Muscle layer of duodenum (tissue), 2 donors: ENCODE results near the gene VAC14.
"Not testable (repeated sequence)": the region's sequence is repeated elsewhere in the genome, so short reads cannot be mapped to it uniquely, and the experiment has no call there.

Source experiments
- H3K27ac ChIP-seq: one replicate; pipeline ENCODE4 v1.7.0; 2013; ENCODE audit warnings: mild to moderate bottlenecking, low read length
- H3K27me3 ChIP-seq: one replicate; pipeline ENCODE4 v1.7.0; 2013; ENCODE audit warnings: low read depth, mild to moderate bottlenecking, control low read depth, low read length
- H3K36me3 ChIP-seq, 2 donors: one replicate each; pipeline ENCODE4 v1.7.0; 2013; ENCODE audit warnings: low read length in 2 of 2, control low read depth in 1 of 2, mild to moderate bottlenecking in 1 of 2; ENCODE audit not compliant: insufficient read depth in 2 of 2, control insufficient read depth in 1 of 2
- H3K4me1 ChIP-seq, 2 donors: one replicate each; pipeline ENCODE4 v1.7.0; 2013; ENCODE audit warnings: low read length in 2 of 2, mild to moderate bottlenecking in 2 of 2, control low read depth in 1 of 2, moderate library complexity in 1 of 2; ENCODE audit not compliant: insufficient read depth in 2 of 2, control insufficient read depth in 1 of 2
- H3K4me3 ChIP-seq, 2 donors: one replicate each; pipeline ENCODE4 v1.7.0; 2013; ENCODE audit warnings: low read length in 2 of 2, low read depth in 1 of 2, mild to moderate bottlenecking in 1 of 2
- H3K9me3 ChIP-seq, 2 donors: one replicate each; pipeline ENCODE4 v1.7.0; 2013; ENCODE audit warnings: low read length in 2 of 2, control low read depth in 1 of 2, mild to moderate bottlenecking in 1 of 2; ENCODE audit not compliant: control insufficient read depth in 1 of 2
- donor health status: healthy.

The VAC14 gene

DNA sequence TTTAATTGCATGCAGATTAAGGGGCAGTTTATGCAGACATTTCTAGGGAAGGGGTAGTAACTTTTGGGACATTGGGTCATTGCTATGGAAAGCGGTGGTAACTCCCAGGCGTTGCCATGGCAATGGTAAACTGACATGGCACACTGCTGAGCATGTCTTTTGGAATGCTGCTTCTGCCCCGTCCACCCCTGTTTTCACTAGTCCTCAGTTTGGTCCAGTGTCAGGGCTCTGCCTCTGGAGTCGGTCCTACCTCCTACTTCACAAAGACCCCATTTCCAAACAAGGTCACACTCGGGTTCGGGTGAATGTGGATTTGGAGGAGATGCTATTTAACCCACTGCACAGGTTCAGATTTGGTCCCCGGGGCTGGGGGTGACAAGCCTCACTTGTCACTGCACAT is 151.7 kb downstream of the VAC14 start:
- Histone ChIP-seq H3K9me3 (no peaks in the 10 kb centered on the region), H3K4me1 (peaks cover 0 to 5% of the 10 kb centered on the region in 2 donors), H3K27ac (no peak overlapping the region), H3K4me3 (no peak overlapping the region), H3K27me3 (no peaks in the 10 kb centered on the region), H3K36me3 (no peaks in the 10 kb centered on the region)

DNA sequence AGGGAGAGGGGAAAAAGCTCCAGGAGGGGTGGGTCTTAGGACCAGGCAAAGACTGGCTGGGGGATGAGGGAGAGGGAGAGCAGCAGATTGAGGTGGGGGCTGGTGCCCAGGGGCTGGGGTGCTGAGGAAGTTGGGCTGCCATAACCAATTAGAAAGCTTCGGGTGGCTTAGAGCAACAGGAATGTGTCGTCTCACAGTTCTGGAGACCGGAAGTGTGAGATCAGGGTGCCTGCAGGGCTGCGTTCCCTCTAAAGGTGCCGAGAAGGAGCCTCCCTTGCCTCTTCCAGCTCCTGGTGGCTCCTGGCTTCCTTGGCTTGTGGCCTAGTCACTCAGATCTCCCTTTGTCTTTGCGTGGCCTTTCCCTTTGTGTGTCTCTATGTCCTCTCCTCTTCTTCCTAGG is 152.4 kb downstream of the VAC14 start:
- Histone ChIP-seq H3K27me3 (no peaks in the 10 kb centered on the region), H3K27ac (no peak overlapping the region), H3K36me3 (no peaks in the 10 kb centered on the region), H3K4me1 (no peaks in the 10 kb centered on the region), H3K9me3 (no peaks in the 10 kb centered on the region), H3K4me3 (no peak overlapping the region)

DNA sequence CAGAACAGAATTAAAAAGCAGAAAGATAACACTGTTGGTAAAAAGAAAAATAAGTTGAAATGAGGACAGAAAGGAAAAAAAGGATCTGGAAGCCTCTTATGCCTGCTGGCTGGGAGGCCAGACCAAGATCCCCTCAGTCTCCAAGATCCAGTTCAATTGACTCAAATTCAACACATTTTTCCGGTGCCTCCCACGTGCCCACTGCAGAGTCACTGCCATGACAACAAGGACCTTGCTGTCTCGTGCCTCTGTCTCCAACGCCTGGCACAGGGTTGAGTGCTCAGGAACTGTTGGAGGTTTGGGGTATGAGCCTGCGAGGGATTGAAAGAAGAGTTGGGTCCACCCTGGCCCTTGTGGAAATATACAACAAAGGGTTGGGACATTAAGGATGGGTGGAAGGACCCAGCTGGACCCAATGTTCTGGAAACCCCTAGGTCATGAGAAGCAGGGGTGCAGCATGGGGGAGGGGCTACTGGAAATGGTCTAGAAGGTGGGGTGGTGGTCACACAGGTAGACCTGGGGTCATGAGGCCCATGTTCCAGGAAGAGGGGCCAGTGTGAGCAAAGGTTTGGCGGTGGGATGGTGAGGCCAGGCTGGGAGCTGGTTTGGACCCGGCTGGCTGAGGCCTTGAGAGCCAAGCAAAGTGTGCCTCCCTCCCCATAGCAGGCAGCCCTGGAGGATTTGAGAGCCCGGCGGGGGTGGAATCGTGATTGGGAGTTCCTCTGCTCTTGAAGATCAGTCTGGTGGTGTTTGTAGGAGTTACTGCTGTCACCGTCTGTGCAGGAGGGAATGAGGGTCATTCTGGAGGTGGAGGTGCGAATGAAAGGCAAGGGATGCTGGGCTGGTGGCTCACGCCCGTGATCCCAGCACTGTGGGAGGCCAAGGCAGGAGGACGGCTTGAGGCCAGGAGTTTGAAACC is 153.3 kb downstream of the VAC14 start:
- Histone ChIP-seq H3K36me3 (no peaks in the 10 kb centered on the region), H3K9me3 (no peaks in the 10 kb centered on the region), H3K27ac (no peak overlapping the region), H3K27me3 (no peaks in the 10 kb centered on the region), H3K4me1 (no peaks in the 10 kb centered on the region), H3K4me3 (no peak overlapping the region)

DNA sequence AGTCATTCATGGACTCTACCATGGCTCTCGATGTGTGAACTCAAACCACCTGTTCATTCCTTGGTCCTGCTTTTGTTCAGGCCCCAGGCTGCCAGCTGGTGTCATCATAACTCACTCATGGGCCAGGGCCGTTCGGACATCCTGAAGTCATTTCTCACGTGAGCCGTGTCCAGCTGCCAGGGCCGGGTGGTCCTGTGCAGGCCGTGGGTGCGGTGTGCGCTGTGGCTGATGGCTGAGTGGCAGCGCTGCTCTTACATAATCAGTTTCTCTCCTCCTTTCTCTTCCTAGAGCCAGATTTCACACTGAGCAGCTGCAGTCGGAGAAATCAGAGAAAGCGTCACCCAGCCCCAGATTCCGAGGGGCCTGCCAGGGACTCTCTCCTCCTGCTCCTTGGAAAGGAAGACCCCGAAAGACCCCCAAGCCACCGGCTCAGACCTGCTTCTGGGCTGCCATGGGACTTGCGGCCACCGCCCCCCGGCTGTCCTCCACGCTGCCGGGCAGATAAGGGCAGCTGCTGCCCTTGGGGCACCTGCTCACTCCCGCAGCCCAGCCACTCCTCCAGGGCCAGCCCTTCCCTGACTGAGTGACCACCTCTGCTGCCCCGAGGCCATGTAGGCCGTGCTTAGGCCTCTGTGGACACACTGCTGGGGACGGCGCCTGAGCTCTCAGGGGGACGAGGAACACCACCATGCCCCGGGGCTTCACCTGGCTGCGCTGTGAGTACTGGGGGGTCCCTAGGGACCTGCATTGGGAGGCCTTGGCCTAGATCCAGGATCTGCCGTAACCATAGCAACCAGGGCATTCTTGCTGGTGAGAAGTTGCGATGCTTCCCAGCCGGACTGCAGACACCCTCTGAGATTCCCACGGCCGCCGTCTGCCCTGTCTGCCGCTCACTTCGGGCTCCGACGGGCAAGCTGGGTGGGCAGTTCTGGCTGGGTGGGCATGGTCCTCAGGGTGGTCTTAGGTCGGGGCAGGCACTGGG is 154.4 kb downstream of the VAC14 start, which contains the start of gene IL34:
Gene IL34 (plus strand): TSS at position 300 of the 982 bp plus-strand sequence. CDS start 389 bp downstream, at position 689.
- no peak within 1 kb of the TSS for H3K27ac ChIP-seq

DNA sequence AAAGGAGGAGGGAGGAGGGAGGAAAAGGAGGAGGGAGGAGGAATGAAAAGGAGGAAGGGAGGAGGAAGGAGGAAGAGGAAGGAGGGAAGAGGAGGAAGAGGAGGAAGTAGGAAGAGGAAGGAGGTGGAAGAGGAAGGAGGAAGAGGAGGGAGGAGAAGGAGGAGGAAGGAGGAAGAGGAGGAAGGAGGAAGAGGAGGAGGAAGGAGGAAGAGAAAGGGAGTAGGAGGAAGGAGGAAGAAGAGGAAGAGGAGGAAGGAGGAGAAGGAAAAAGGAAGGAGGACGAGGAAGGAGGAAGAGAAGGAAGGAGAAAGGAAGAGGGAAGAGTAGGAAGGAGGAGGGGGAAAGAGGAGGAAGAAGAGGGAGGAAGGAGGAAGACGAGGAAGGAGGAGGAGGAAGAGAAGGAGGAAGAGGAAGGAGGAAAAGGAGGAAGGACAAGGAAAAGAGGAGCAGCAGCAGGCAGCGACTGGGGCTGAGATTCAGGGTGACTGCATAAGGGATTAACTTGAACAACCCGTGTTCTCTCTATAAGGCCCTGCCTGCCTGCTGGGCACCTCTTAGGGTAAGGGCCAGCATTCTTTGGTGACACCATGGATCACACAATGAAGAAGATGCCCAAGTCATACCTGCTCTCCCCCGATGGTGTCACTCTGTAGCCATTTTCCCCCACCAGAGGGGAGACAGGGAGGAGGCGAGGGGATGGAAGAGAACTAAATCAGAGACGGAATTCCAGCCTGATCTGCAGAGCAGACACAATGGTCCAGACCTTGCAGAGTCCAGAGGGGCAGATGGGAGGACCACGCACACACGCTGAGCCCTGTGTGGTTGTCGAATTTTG is 156.0 kb downstream of the VAC14 start:
- Histone ChIP-seq H3K4me1 (no peaks in the 10 kb centered on the region), H3K9me3 (no peaks in the 10 kb centered on the region), H3K36me3 (no peaks in the 10 kb centered on the region), H3K27me3 (no peaks in the 10 kb centered on the region), H3K27ac (no peak overlapping the region), H3K4me3 (no peak overlapping the region)

More for the DNA sequence above, 154.4 kb downstream of the VAC14 start, which contains the start of gene IL34:
- H3K27me3 ChIP-seq = no peaks in the 10 kb centered on the region
- H3K9me3 ChIP-seq = no peaks in the 10 kb centered on the region
- no peak within 1 kb of the TSS for H3K4me3 ChIP-seq
- H3K36me3 ChIP-seq = no peaks in the 10 kb centered on the region
- no peaks in the 10 kb centered on the region for H3K4me1 ChIP-seq

DNA sequence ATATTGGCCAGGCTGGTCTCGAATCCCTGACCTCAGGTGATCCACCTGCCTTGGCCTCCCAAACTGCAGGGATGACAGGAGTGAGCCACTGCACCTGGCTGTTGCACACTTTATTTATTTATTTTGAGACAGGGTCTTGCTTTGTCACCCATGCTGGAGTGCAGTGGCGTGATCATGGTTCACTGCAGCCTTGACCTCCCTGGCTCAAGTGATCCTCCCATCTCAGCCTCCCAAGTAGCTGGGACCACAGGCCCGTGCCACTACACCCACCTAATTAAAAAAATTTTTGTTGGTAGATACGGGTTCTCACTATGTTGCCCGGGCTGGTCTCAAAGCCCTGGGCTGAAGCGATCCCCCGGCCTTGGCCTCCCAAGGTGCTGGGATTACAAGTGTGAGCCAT is 157.7 kb downstream of the VAC14 start:
- not testable (repeated sequence) for H3K27me3 ChIP-seq, H3K9me3 ChIP-seq, H3K27ac ChIP-seq, H3K4me1 ChIP-seq, H3K4me3 ChIP-seq, H3K36me3 ChIP-seq

- no peaks in the 10 kb centered on the region for H3K27me3 ChIP-seq
- no peak overlapping the region for H3K4me3 ChIP-seq
- no peaks in the 10 kb centered on the region for H3K36me3 ChIP-seq
- H3K9me3 ChIP-seq = no peaks in the 10 kb centered on the region
- no peak overlapping the region for H3K27ac ChIP-seq
- H3K4me1 ChIP-seq = peaks cover 5 to 9% of the 10 kb centered on the region in 2 donors
Measured at GRCh38 chr16:70642633-70643032, 158.3 kb downstream of the VAC14 start.

- H3K4me3 ChIP-seq = no peak overlapping the region
- H3K4me1 ChIP-seq = peaks cover 5 to 9% of the 10 kb centered on the region in 2 donors
- H3K27ac ChIP-seq = no peak overlapping the region
- no peaks in the 10 kb centered on the region for H3K9me3 ChIP-seq
- no peaks in the 10 kb centered on the region for H3K27me3 ChIP-seq
- no peaks in the 10 kb centered on the region for H3K36me3 ChIP-seq
Measured at GRCh38 chr16:70638814-70639792, 161.9 kb downstream of the VAC14 start.
